SK-N-SH treated with all-trans-retinoic acid at 6 μM for 48 hours (cell line): ENCODE results near the gene CIDEC.

Source experiments
- ATAC-seq: fragments of 200-7000 bp; cut with Tn5 transposase; 3 replicates; pipeline ENCODE4 v1.9.1; 2020; ENCODE audit warnings: mild to moderate bottlenecking, moderate library complexity
- ARNTL ChIP-seq: fragments of 450-650 bp; formaldehyde crosslinking; IDR thresholded peaks from 2 replicates; pipeline ENCODE4 v1.5.0; 2020; ENCODE audit warnings: low read depth, mild to moderate bottlenecking, moderate library complexity, borderline replicate concordance
- BACH2 ChIP-seq: fragments of 250-450 bp; sonication (Bioruptor Pico); IDR thresholded peaks from 2 replicates; pipeline ENCODE4 v1.9.0; 2021; ENCODE audit warnings: mild to moderate bottlenecking, borderline replicate concordance
- CSDC2 ChIP-seq: fragments of 250-450 bp; sonication (Bioruptor Pico); IDR thresholded peaks from 2 replicates; pipeline ENCODE4 v1.5.0; 2020; ENCODE audit warnings: mild to moderate bottlenecking, moderate library complexity
- ESRRG ChIP-seq: fragments of 250-450 bp; sonication (Bioruptor Pico); IDR thresholded peaks from 2 replicates; pipeline ENCODE4 v1.6.1; 2021; ENCODE audit warnings: mild to moderate bottlenecking
- GLIS3 ChIP-seq: fragments of 250-450 bp; sonication (Bioruptor Pico); IDR thresholded peaks from 2 replicates; pipeline ENCODE4 v1.5.0; 2020; ENCODE audit warnings: mild to moderate bottlenecking, moderate library complexity
- ISL1 ChIP-seq: fragments of 250-450 bp; sonication (Bioruptor Pico); IDR thresholded peaks from 2 replicates; pipeline ENCODE4 v2.1.2; 2022; ENCODE audit warnings: mild to moderate bottlenecking, moderate library complexity
- OSR1 ChIP-seq: fragments of 250-450 bp; sonication (Bioruptor Pico); IDR thresholded peaks from 2 replicates; pipeline ENCODE4 v1.8.0; 2022; ENCODE audit warnings: moderate library complexity, mild to moderate bottlenecking, inconsistent platforms
- PATZ1 ChIP-seq: fragments of 250-450 bp; sonication (Bioruptor Pico); IDR thresholded peaks from 2 replicates; pipeline ENCODE4 v1.8.0; 2020; ENCODE audit warnings: mild to moderate bottlenecking, moderate library complexity, borderline replicate concordance
- POU6F1 ChIP-seq: fragments of 250-450 bp; sonication (Bioruptor Pico); IDR thresholded peaks from 2 replicates; pipeline ENCODE4 v1.8.0; 2021; ENCODE audit warnings: low read depth, mild to moderate bottlenecking, moderate library complexity, borderline replicate concordance
- PPARA ChIP-seq: fragments of 250-450 bp; sonication (Bioruptor Pico); IDR thresholded peaks from 2 replicates; pipeline ENCODE4 v1.5.0; 2020; ENCODE audit warnings: mild to moderate bottlenecking, borderline replicate concordance
- SNAI2 ChIP-seq: fragments of 250-450 bp; sonication (Bioruptor Pico); IDR thresholded peaks from 2 replicates; pipeline ENCODE4 v1.5.0; 2020; ENCODE audit warnings: mild to moderate bottlenecking, moderate library complexity
- TCF4 ChIP-seq: fragments of 250-450 bp; sonication (Bioruptor Pico); IDR thresholded peaks from 2 replicates; pipeline ENCODE4 v1.8.0; 2021; ENCODE audit warnings: mild to moderate bottlenecking, moderate library complexity, borderline replicate concordance
- TOX ChIP-seq: fragments of 250-450 bp; sonication (Bioruptor Pico); IDR thresholded peaks from 2 replicates; pipeline ENCODE4 v1.8.0; 2021; ENCODE audit warnings: mild to moderate bottlenecking, moderate library complexity, borderline replicate concordance
- ZC3H10 ChIP-seq: fragments of 250-450 bp; sonication (Bioruptor Pico); IDR thresholded peaks from 2 replicates; pipeline ENCODE4 v1.5.1; 2021; ENCODE audit warnings: mild to moderate bottlenecking, moderate library complexity
- ZFP3 ChIP-seq: fragments of 250-450 bp; sonication (Bioruptor Pico); IDR thresholded peaks from 2 replicates; pipeline ENCODE4 v1.5.0; 2020; ENCODE audit warnings: mild to moderate bottlenecking, moderate library complexity
- ZFP30 ChIP-seq: fragments of 450-650 bp; formaldehyde crosslinking; IDR thresholded peaks from 2 replicates; pipeline ENCODE4 v1.5.0; 2022; ENCODE audit warnings: mild to moderate bottlenecking, moderate library complexity
- ZNF565 ChIP-seq: fragments of 450-650 bp; formaldehyde crosslinking; conservative IDR thresholded peaks from 2 replicates; pipeline ENCODE4 v1.5.0; 2020; ENCODE audit warnings: low read depth, mild to moderate bottlenecking, moderate library complexity
- ZNF70 ChIP-seq: fragments of 450-650 bp; formaldehyde crosslinking; IDR thresholded peaks from 2 replicates; pipeline ENCODE4 v1.5.0; 2020; ENCODE audit warnings: mild to moderate bottlenecking, moderate library complexity
- ZNF8 ChIP-seq: fragments of 450-650 bp; formaldehyde crosslinking; IDR thresholded peaks from 2 replicates; pipeline ENCODE4 v1.5.0; 2020; ENCODE audit warnings: mild to moderate bottlenecking, moderate library complexity
- TF ChIP-seq, protein P1 (sequence below): fragments of 250-450 bp; sonication (Bioruptor Pico); IDR thresholded peaks from 2 replicates; pipeline ENCODE4 v1.5.1; 2021; ENCODE audit warnings: mild to moderate bottlenecking, moderate library complexity
- TF ChIP-seq, protein P2 (sequence below): fragments of 250-450 bp; sonication (Bioruptor Pico); IDR thresholded peaks from 2 replicates; pipeline ENCODE4 v1.5.0; 2020; ENCODE audit warnings: mild to moderate bottlenecking, moderate library complexity
- TF ChIP-seq, protein P3 (sequence below): fragments of 250-450 bp; sonication (Bioruptor Pico); IDR thresholded peaks from 2 replicates; pipeline ENCODE4 v1.5.1; 2020; ENCODE audit warnings: low read depth, mild to moderate bottlenecking, moderate library complexity

CIDEC gene

DNA sequence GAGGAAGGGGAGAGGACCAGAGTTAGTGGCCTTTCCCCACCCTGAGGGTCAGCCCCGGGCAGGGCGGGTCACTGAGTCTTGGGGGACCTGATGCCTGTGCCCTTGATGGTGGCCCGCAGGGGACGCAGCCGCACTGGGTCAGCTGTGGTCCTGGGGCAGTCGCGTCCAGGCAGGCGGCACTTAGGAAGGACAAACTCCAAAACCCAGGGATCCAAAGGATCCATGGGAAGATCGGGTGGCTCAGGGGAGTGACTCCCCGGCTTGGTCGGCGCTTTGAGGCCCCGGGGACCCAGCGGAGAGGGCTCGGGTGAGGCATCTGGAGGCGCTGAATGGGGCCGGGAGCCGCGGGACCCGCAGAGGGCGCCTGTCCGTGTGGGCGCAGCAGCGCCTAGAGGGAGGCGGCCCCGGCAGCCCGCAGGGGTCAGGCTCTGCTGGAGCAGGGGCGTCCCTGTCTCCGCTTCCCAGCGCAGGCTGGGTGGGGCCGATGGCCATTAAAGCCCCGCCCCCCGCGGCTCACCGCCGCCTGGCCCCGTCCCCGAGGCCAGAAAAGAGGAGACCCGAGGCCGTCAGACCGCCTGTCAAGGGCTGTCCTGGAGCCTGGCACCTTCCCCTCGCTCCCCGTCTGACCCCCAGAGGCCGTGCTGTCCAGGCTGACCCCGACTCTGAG, 17.5 kb downstream of the CIDEC start:
- ATAC-seq: no peak; the same call in 2 of the 3 replicates
- TF ChIP-seq ZNF70 (CRISPR knock-in tag) (no peak), GLIS3 (CRISPR knock-in tag) (no peak), TCF4 (no peak), ZNF8 (no peak), ISL1 (CRISPR knock-in tag) (no peak), ARNTL (CRISPR knock-in tag) (no peak), PPARA (no peak), POU6F1 (CRISPR knock-in tag) (no peak), TOX (CRISPR knock-in tag) (no peak), ZFP30 (CRISPR knock-in tag) (no peak), ZFP3 (CRISPR knock-in tag) (no peak), ZC3H10 (no peak), SNAI2 (CRISPR knock-in tag) (no peak), CSDC2 (CRISPR knock-in tag) (no peak), ZNF565 (CRISPR knock-in tag) (no peak), OSR1 (CRISPR knock-in tag) (no peak), PATZ1 (CRISPR knock-in tag) (no peak)
- TF ChIP-seq, protein P1, sequence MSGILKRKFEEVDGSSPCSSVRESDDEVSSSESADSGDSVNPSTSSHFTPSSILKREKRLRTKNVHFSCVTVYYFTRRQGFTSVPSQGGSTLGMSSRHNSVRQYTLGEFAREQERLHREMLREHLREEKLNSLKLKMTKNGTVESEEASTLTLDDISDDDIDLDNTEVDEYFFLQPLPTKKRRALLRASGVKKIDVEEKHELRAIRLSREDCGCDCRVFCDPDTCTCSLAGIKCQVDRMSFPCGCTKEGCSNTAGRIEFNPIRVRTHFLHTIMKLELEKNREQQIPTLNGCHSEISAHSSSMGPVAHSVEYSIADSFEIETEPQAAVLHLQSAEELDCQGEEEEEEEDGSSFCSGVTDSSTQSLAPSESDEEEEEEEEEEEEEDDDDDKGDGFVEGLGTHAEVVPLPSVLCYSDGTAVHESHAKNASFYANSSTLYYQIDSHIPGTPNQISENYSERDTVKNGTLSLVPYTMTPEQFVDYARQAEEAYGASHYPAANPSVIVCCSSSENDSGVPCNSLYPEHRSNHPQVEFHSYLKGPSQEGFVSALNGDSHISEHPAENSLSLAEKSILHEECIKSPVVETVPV (CRISPR knock-in tag): no peak

DNA sequence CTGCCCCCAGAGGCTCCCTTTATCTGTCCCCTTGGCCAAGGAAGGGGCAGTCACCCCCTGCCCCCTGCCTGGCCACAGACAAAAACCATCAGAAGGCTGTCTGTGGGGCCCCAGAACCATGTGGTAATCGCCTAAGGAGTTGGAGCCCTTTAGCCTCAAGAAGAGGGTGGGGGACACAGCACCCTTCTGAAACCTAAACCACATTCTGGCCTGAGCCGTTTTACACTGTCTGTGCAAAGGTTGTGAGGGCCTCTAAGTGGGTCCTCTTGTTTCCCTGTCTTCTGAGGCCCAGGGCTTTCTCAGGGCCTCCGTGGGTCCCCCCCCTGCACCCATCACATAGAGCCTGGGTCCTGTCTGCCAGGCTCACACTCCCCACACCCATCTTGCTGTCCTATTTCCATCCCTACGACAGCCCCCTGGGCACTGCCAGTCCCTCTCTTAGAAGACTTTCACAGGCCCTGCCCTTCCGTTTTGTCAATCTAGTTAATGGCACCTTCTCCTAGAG, 18.4 kb downstream of the CIDEC start:
- no peak for ATAC-seq
- TF ChIP-seq ARNTL (CRISPR knock-in tag) (no peak), ZC3H10 (no peak), PATZ1 (CRISPR knock-in tag) (no peak), GLIS3 (CRISPR knock-in tag) (no peak), BACH2 (CRISPR knock-in tag) (no peak), ESRRG (no peak), ZFP30 (CRISPR knock-in tag) (no peak), TCF4 (no peak), CSDC2 (CRISPR knock-in tag) (no peak)
- TF ChIP-seq, protein P2, sequence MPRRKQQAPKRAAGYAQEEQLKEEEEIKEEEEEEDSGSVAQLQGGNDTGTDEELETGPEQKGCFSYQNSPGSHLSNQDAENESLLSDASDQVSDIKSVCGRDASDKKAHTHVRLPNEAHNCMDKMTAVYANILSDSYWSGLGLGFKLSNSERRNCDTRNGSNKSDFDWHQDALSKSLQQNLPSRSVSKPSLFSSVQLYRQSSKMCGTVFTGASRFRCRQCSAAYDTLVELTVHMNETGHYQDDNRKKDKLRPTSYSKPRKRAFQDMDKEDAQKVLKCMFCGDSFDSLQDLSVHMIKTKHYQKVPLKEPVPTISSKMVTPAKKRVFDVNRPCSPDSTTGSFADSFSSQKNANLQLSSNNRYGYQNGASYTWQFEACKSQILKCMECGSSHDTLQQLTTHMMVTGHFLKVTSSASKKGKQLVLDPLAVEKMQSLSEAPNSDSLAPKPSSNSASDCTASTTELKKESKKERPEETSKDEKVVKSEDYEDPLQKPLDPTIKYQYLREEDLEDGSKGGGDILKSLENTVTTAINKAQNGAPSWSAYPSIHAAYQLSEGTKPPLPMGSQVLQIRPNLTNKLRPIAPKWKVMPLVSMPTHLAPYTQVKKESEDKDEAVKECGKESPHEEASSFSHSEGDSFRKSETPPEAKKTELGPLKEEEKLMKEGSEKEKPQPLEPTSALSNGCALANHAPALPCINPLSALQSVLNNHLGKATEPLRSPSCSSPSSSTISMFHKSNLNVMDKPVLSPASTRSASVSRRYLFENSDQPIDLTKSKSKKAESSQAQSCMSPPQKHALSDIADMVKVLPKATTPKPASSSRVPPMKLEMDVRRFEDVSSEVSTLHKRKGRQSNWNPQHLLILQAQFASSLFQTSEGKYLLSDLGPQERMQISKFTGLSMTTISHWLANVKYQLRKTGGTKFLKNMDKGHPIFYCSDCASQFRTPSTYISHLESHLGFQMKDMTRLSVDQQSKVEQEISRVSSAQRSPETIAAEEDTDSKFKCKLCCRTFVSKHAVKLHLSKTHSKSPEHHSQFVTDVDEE (CRISPR knock-in tag): no peak
- TF ChIP-seq, protein P3, sequence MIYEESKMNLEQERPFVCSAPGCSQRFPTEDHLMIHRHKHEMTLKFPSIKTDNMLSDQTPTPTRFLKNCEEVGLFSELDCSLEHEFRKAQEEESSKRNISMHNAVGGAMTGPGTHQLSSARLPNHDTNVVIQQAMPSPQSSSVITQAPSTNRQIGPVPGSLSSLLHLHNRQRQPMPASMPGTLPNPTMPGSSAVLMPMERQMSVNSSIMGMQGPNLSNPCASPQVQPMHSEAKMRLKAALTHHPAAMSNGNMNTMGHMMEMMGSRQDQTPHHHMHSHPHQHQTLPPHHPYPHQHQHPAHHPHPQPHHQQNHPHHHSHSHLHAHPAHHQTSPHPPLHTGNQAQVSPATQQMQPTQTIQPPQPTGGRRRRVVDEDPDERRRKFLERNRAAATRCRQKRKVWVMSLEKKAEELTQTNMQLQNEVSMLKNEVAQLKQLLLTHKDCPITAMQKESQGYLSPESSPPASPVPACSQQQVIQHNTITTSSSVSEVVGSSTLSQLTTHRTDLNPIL (CRISPR knock-in tag): no peak
